ENCODE measurements around the gene MECP2. TPM values are rescaled to one million over a fixed set of nuclear protein-coding genes. Genes with fewer than 3 reads are reported as not detected.

The MECP2 gene
- total and polyA plus RNA-seq, 7 donors = 27.6 to 54.4 (median 35.5) TPM

- DNase-seq (no peak), ATAC-seq (peak in 3 of 4 donors; percentile 25 to 49 (median 27))
- Histone ChIP-seq H3K4me3 (no peak overlapping the region), H3K36me3 (ENCODE audit: insufficient read depth in 1 of 2, low read depth in 1 of 2) (peaks cover 0 to 21% of the 10 kb centered on the region in 2 donors), H3K9me3 (no peaks in the 10 kb centered on the region), H3K27ac (peak overlapping the region; percentile 47), H3K4me1 (peaks cover 3% of the 10 kb centered on the region), H3K27me3 (ENCODE audit: insufficient read depth in 3 of 3, low read length in 2 of 3) (peaks cover 0 to 18% (median 0%) of the 10 kb centered on the region in 3 donors)
- no peak for TF ChIP-seq CTCF (IDR thresholded peaks at IDR 0.05)
- WGBS, 3 donors = 55 to 77% (median 60%) methylated on average over 10 to 11 of the region's 11 CpGs
- intact Hi-C loops (cut with DNase I) = no loop called here
These were observed 76.3 kb downstream of the MECP2 start for GRCh38 chrX:154021131-154021611.

DNA sequence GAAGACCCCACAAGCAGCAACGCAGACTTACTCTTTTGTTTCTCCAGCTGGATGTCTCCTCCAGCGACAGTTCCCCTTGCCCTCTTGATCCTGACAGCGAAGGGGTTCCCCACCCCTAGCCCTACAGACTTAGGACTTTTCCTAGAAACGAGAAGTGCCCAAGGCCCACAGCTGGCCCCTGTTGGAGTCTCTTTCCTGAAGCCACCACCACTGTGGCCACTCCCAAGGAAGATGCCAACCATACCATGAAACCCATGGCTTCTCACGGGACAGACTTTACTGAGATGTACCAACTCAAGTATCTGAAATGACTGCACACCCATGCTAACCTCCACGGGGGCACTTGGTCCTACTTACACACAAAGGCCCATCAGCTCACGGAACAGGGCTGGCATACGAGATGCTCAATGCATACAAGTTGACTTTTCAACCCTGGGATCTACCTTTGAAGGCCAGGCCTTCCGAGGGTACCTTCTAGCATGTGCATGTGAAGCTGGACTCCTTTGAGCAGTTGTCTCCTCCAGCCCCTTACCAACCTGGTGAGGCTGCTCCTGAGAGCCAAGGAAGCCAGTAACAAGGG, 76.9 kb downstream of the MECP2 start:
- intact Hi-C loops (cut with DNase I) = no loop called here
- 53 to 68% (median 59%) methylated on average over 8 to 9 of the region's 9 CpGs for WGBS, 3 donors
- peaks cover 0 to 17% (median 0%) of the 10 kb centered on the region in 3 donors for H3K27me3 ChIP-seq (ENCODE audit: insufficient read depth in 3 of 3, low read length in 2 of 3)

DNA sequence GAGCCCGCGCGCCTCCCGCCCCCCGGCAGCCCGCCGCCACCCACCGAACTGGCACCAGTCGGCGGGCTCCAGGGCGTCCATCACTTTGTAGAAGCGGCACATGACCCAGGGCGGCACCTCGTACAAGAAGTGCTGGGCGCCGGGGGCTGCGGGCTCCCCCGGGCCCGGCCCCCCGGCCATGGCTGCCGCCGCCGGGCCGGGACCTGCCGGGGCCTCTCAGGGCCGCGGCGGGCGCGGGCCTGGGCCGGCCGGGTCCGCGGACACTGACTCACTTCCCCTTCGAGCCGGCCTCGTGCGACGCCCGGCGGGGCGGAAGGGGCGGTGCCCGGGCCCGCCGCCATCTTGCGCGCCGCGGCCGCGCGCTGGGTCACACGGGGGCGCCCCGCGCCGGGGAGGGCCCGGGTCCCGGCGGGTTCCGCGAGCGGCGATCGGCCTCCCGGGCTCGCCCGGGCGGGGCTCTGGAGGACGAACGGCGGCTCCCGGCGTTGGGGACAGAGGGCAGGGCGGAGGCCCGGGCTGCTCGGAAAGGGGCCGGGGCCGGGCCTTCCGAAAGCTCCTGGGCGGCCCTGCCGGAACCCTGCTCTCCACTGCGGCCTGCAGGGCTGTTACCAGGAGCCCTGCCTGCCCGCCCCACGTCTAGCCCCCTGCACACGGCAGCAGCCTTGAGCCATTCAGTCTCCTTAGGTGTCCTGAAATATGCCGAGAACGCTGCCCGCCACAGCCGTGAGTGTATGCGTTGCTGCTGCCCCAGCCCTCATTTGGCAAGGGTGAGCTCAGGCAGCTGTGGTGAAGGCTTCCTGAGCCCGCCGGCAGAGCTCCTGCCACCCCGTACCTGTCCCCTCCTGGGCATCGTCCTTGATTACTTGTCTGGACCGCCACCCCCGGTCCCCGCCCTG, 77.6 kb downstream of the MECP2 start, which contains the start of gene IRAK1:
IRAK1 (minus strand) TSS at position 270 of the 896 bp plus-strand sequence; CDS start at position 180, 90 bp downstream.
- ATAC-seq (peak; percentile 81 to 88 (median 84)), DNase-seq (peak; percentile 66 to 81)
- Histone ChIP-seq H3K36me3 (ENCODE audit: insufficient read depth in 1 of 2, low read depth in 1 of 2) (peaks cover 0 to 21% of the 10 kb centered on the region in 2 donors), H3K27ac (peak within 1 kb of the TSS; percentile 88), H3K9me3 (no peaks in the 10 kb centered on the region), H3K4me1 (peaks cover 3% of the 10 kb centered on the region), H3K27me3 (ENCODE audit: insufficient read depth in 3 of 3, low read length in 2 of 3) (peaks cover 0 to 19% (median 0%) of the 10 kb centered on the region in 3 donors), H3K4me3 (peak within 1 kb of the TSS; percentile 74)
- no peak for TF ChIP-seq CTCF (IDR thresholded peaks at IDR 0.05)
- WGBS, 3 donors = 1 to 32% (median 1%) methylated on average over 15 to 94 of the region's 99 CpGs
- intact Hi-C loops (cut with DNase I) = no loop called here

More for the DNA sequence above, 76.9 kb downstream of the MECP2 start:
- no peaks in the 10 kb centered on the region for H3K9me3 ChIP-seq
- H3K4me3 ChIP-seq = peak overlapping the region; percentile 69
- peak overlapping the region; percentile 87 for H3K27ac ChIP-seq
- TF ChIP-seq CTCF (IDR thresholded peaks at IDR 0.05) = no peak
- H3K36me3 ChIP-seq (ENCODE audit: insufficient read depth in 1 of 2, low read depth in 1 of 2) = peaks cover 0 to 21% of the 10 kb centered on the region in 2 donors
- DNase-seq = no peak
- H3K4me1 ChIP-seq = peaks cover 3% of the 10 kb centered on the region
- no peak for ATAC-seq

GRCh38 chrX:154019061-154019621, 78.4 kb downstream of the MECP2 start:
- intact Hi-C loops (cut with DNase I) = no loop called here

More at GRCh38 chrX:154019061-154019621, 78.4 kb downstream of the MECP2 start:
- WGBS, 3 donors = 0 to 47% (median 3%) methylated on average over 16 to 45 of the region's 45 CpGs
- Histone ChIP-seq H3K9me3 (no peaks in the 10 kb centered on the region), H3K36me3 (ENCODE audit: insufficient read depth in 1 of 2, low read depth in 1 of 2) (peaks cover 0 to 21% of the 10 kb centered on the region in 2 donors), H3K4me3 (peak overlapping the region; percentile 74), H3K27me3 (ENCODE audit: insufficient read depth in 3 of 3, low read length in 2 of 3) (peaks cover 0 to 18% (median 0%) of the 10 kb centered on the region in 3 donors), H3K27ac (peak overlapping the region; percentile 88), H3K4me1 (peaks cover 3% of the 10 kb centered on the region)
- DNase-seq (no peak), ATAC-seq (peak in 3 of 4 donors; percentile 7 to 13 (median 7))
- no peak for TF ChIP-seq CTCF (IDR thresholded peaks at IDR 0.05)

Data from psoas muscle (tissue), 8 donors.